Measurements from ENCODE around the gene CCDC78.

DNA sequence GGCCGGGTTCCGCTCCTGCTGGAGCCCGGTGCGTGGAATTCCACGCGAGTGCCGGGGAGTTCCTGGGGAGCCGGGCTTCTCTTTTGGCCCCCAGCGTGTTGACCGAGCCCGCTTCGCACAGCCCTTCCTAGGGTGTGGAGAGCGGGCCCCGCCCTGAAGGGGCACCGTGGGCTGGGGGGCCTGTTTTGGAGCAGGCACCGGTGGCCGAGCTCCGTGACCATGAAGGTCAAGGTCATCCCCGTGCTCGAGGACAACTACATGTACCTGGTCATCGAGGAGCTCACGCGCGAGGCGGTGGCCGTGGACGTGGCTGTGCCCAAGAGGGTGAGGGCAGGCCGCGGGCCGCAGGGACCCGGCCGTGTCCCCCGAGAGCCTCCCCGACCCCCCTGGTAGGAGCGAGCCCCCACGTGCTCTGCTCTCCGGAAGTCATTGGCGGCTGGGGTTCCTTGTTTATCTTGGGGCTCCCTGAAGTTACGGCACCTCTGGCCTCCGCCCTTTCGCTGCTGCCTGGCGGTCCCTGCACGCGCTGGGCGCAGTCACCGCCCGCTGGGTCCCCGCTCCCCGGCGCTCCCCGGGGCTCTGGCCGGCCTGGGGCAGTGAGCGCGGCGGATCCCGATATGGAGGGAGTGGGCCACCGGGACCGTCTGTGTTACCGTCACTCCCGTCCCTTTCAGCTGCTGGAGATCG is 1.2 kb upstream of the CCDC78 start:
- TF ChIP-seq CTCF (IDR thresholded peaks at IDR 0.05; ENCODE audit: extremely low read depth in 1 of 2, insufficient read depth in 1 of 2, low read depth in 1 of 2, low read length in 2 of 2) (no peak), MAX (IDR thresholded peaks at IDR 0.05; ENCODE audit: insufficient read depth, insufficient read length) (no peak)
